Sigmoid colon (tissue), 4 donors: ENCODE data around the gene ZNF718.

ENCODE experiments used
- EP300 ChIP-seq, 4 donors: sonication (generic); formaldehyde crosslinking; IDR thresholded peaks; one replicate each; pipeline ENCODE4 v1.6.1; 2017; ENCODE audit warnings: antibody characterized with exemption in 4 of 4
- POLR2A ChIP-seq, 2 donors: fragments of 450-650 bp; IDR thresholded peaks; one replicate each; pipeline ENCODE4 v1.6.1; 2016; ENCODE audit warnings: antibody characterized with exemption in 2 of 2, mild to moderate bottlenecking in 2 of 2, moderate library complexity in 2 of 2
- TF ChIP-seq, protein P1 (sequence below), 4 experiments: fragments of 450-650 bp in 3 of 4; fragments of 200-600 bp in 1 of 4; IDR thresholded peaks; one replicate each; pipeline ENCODE4 v1.5.1; 2016 to 2019; ENCODE audit warnings: antibody characterized with exemption in 4 of 4, mild to moderate bottlenecking in 3 of 4, moderate library complexity in 2 of 4

GRCh38 chr4:200936-201335 is 76.6 kb downstream of the ZNF718 start:
- TF ChIP-seq, protein P1, sequence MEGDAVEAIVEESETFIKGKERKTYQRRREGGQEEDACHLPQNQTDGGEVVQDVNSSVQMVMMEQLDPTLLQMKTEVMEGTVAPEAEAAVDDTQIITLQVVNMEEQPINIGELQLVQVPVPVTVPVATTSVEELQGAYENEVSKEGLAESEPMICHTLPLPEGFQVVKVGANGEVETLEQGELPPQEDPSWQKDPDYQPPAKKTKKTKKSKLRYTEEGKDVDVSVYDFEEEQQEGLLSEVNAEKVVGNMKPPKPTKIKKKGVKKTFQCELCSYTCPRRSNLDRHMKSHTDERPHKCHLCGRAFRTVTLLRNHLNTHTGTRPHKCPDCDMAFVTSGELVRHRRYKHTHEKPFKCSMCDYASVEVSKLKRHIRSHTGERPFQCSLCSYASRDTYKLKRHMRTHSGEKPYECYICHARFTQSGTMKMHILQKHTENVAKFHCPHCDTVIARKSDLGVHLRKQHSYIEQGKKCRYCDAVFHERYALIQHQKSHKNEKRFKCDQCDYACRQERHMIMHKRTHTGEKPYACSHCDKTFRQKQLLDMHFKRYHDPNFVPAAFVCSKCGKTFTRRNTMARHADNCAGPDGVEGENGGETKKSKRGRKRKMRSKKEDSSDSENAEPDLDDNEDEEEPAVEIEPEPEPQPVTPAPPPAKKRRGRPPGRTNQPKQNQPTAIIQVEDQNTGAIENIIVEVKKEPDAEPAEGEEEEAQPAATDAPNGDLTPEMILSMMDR (IDR thresholded peaks at IDR 0.05), result no peak
- TF ChIP-seq POLR2A (IDR thresholded peaks at IDR 0.05) (no peak), EP300 (IDR thresholded peaks at IDR 0.05) (no peak)
